ENCODE results near the gene ABTB1. TPM values are rescaled to one million over a fixed set of nuclear protein-coding genes. Genes with fewer than 3 reads are reported as not detected.
A peak's percentile ranks its signal among the peaks of the same experiment; 100 is the strongest.
"Not testable (repeated sequence)": the region's sequence is repeated elsewhere in the genome, so short reads cannot be mapped to it uniquely, and the experiment has no call there.

ABTB1 gene
- total RNA-seq, 2 donors from 2014 or later, result 10.7 to 14.4 TPM

DNA sequence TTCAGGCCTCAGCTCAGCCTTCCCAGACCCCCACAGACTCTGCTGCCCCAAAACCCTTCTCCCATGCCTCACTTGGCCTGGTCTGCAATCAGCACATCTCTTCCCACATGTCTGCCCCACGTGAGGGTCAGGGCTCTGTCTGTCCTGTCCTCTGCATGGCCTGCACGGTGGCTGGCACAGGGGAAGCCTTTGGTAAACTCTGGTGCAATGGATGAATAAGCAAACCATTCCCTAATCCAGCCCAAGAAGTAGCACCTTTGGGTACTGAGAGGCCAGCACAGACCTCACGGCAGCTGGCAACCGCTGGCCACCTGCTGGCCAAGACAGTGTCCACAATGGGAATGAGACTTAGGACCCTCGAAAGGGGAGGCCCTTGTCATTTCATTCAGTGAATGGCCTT is 27.7 kb downstream of the ABTB1 start:
- Mint-ChIP-seq H3K36me3 (ENCODE audit: low read depth) (no peaks in the 10 kb centered on the region), H3K9me3 (peaks cover 13% of the 10 kb centered on the region), H3K4me3 (no peak overlapping the region), H3K27ac (peak overlapping the region; percentile 19), H3K27me3 (ENCODE audit: insufficient read depth) (no peaks in the 10 kb centered on the region), H3K4me1 (peaks cover 4% of the 10 kb centered on the region)
- H3K9ac ChIP-seq (ENCODE audit: extremely low read depth, low read length, poor library complexity, severe bottlenecking), result no peak overlapping the region
- no peak for DNase-seq
- no peaks in the 10 kb centered on the region for H3K36me3 ChIP-seq (ENCODE audit: control insufficient read depth, insufficient read depth, low read length)
- H3K27me3 ChIP-seq (ENCODE audit: control insufficient read depth, insufficient read depth, low read length, poor library complexity, severe bottlenecking), result no peaks in the 10 kb centered on the region
- H3K9me3 ChIP-seq (ENCODE audit: control insufficient read depth, low read length), result no peaks in the 10 kb centered on the region
- WGBS, 2 experiments (ENCODE audit: insufficient coverage in 1 of 2, insufficient read length in 1 of 2), result 88 to 95% methylated on average over 5 of the region's 5 CpGs
- no peak overlapping the region for H3K27ac ChIP-seq (ENCODE audit: low read depth, low read length)
- TF ChIP-seq CTCF (conservative IDR thresholded peaks at IDR 0.05), result peak; percentile 40
- no peaks in the 10 kb centered on the region for H3K4me1 ChIP-seq (ENCODE audit: control insufficient read depth, insufficient read depth, low read length)
- no peak overlapping the region for H3K4me3 ChIP-seq (ENCODE audit: low read length)

DNA sequence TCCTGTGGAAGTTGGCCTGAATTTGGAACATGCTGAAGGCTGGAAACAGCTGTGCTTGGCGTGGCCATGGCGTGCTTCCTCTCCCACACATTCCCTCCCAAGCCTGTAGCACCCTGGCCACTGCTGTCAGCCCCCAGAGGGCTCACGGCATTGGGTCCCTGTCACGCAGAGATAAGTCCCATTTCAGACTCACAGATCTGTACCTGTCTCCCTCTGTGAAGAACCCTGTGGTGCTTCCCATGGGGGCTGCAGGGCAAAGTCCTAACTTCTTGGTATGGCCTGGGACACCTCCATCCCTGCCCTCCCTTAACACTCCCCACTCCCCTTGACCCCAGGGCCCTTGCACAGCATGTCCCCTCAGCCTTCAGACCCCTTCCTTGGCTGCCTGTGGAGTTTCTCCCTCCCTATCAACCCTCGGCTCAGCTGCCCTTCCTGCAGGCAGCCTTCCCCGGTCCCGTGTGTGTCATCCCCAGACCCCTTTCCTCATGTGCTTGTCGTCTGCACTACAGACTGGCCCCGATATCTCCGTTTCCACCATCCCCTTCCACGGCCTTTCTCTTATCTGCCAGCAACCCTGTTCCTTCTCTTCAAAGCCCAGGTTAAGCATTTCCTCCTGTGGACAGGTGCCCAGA is 28.6 kb downstream of the ABTB1 start:
- no peak for TF ChIP-seq CTCF (conservative IDR thresholded peaks at IDR 0.05)
- Mint-ChIP-seq H3K9me3 (peaks cover 13% of the 10 kb centered on the region), H3K36me3 (ENCODE audit: low read depth) (no peaks in the 10 kb centered on the region), H3K27me3 (ENCODE audit: insufficient read depth) (no peaks in the 10 kb centered on the region), H3K27ac (peak overlapping the region; percentile 48), H3K4me3 (no peak overlapping the region), H3K4me1 (peaks cover 4% of the 10 kb centered on the region)
- H3K4me1 ChIP-seq (ENCODE audit: control insufficient read depth, insufficient read depth, low read length), result no peaks in the 10 kb centered on the region
- no peaks in the 10 kb centered on the region for H3K36me3 ChIP-seq (ENCODE audit: control insufficient read depth, insufficient read depth, low read length)
- WGBS, 2 experiments (ENCODE audit: insufficient coverage in 1 of 2, insufficient read length in 1 of 2), result 87 to 88% methylated on average over 9 to 11 of the region's 11 CpGs
- H3K9me3 ChIP-seq (ENCODE audit: control insufficient read depth, low read length), result no peaks in the 10 kb centered on the region
- no peak overlapping the region for H3K9ac ChIP-seq (ENCODE audit: extremely low read depth, low read length, poor library complexity, severe bottlenecking)
- DNase-seq, result no peak
- no peaks in the 10 kb centered on the region for H3K27me3 ChIP-seq (ENCODE audit: control insufficient read depth, insufficient read depth, low read length, poor library complexity, severe bottlenecking)
- no peak overlapping the region for H3K4me3 ChIP-seq (ENCODE audit: low read length)
- no peak overlapping the region for H3K27ac ChIP-seq (ENCODE audit: low read depth, low read length)

DNA sequence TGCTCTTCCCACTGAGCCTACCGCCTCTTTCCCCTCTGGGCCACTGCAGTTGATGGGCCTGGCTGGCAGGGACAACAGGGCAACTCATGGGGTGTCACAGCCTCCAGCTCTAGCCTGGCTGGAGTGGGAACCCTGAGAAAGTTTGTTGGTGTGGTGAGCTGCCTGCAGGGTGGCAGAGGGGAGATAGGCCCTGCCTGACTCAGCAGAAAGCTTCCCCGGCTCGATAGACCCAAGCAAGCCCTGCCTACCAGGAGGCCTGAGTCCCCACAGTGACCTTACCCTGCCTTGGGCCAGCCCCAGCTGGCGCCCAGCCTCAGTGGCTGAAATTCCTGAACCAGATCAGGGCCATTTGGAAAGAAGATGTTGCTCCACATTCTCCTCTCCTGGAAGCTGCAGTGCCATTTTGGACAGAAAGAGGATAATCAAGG is 29.4 kb downstream of the ABTB1 start:
- H3K9me3 ChIP-seq (ENCODE audit: control insufficient read depth, low read length), result no peaks in the 10 kb centered on the region
- no peaks in the 10 kb centered on the region for H3K36me3 ChIP-seq (ENCODE audit: control insufficient read depth, insufficient read depth, low read length)
- H3K27ac ChIP-seq (ENCODE audit: low read depth, low read length), result no peak overlapping the region
- TF ChIP-seq CTCF (conservative IDR thresholded peaks at IDR 0.05), result no peak
- no peaks in the 10 kb centered on the region for H3K4me1 ChIP-seq (ENCODE audit: control insufficient read depth, insufficient read depth, low read length)
- no peak overlapping the region for H3K4me3 ChIP-seq (ENCODE audit: low read length)
- no peaks in the 10 kb centered on the region for H3K36me3 Mint-ChIP-seq (ENCODE audit: low read depth)
- peaks cover 4% of the 10 kb centered on the region for H3K4me1 Mint-ChIP-seq
- no peaks in the 10 kb centered on the region for H3K27me3 ChIP-seq (ENCODE audit: control insufficient read depth, insufficient read depth, low read length, poor library complexity, severe bottlenecking)
- 90 to 91% methylated on average over 2 to 4 of the region's 4 CpGs for WGBS, 2 experiments (ENCODE audit: insufficient coverage in 1 of 2, insufficient read length in 1 of 2)
- no peak overlapping the region for H3K4me3 Mint-ChIP-seq
- no peak overlapping the region for H3K9ac ChIP-seq (ENCODE audit: extremely low read depth, low read length, poor library complexity, severe bottlenecking)
- no peak overlapping the region for H3K27ac Mint-ChIP-seq
- no peaks in the 10 kb centered on the region for H3K27me3 Mint-ChIP-seq (ENCODE audit: insufficient read depth)
- peak; percentile 38 for DNase-seq
- H3K9me3 Mint-ChIP-seq, result peaks cover 13% of the 10 kb centered on the region

- not testable (repeated sequence) for H3K27me3 ChIP-seq (ENCODE audit: control insufficient read depth, insufficient read depth, low read length, poor library complexity, severe bottlenecking); H3K4me1 Mint-ChIP-seq; DNase-seq; H3K27me3 Mint-ChIP-seq (ENCODE audit: insufficient read depth); H3K36me3 ChIP-seq (ENCODE audit: control insufficient read depth, insufficient read depth, low read length); H3K36me3 Mint-ChIP-seq (ENCODE audit: low read depth); H3K4me3 ChIP-seq (ENCODE audit: low read length); H3K27ac ChIP-seq (ENCODE audit: low read depth, low read length); H3K9me3 ChIP-seq (ENCODE audit: control insufficient read depth, low read length); H3K4me3 Mint-ChIP-seq; H3K9ac ChIP-seq (ENCODE audit: extremely low read depth, low read length, poor library complexity, severe bottlenecking); H3K4me1 ChIP-seq (ENCODE audit: control insufficient read depth, insufficient read depth, low read length); H3K27ac Mint-ChIP-seq
- peaks cover 13% of the 10 kb centered on the region for H3K9me3 Mint-ChIP-seq
- 71 to 93% methylated on average over 1 to 4 of the region's 4 CpGs for WGBS, 2 experiments (ENCODE audit: insufficient coverage in 1 of 2, insufficient read length in 1 of 2)
Measured at GRCh38 chr3:127704840-127705239, 32.1 kb downstream of the ABTB1 start.

Measured in endodermal cell (in vitro differentiated cells).